Left renal pelvis (tissue), 4 donors: ENCODE measurements around the gene CGNL1. TPM values are rescaled to one million over a fixed set of nuclear protein-coding genes. Genes with fewer than 3 reads are reported as not detected.

Source experiments
- DNase-seq, 4 donors: peaks; one replicate each; pipeline ENCODE4 v3.0.0-alpha.2; 2013; ENCODE audit warnings: low read depth in 4 of 4, low spot score in 3 of 4
- polyA plus RNA-seq, 4 donors: library from polyadenylated mRNA; unstranded; fragments of 120-200 nt; gene quantifications; one replicate each; pipeline ENCODE4 v1.2.1, GENCODE V29; 2013; ENCODE audit not compliant: insufficient read length in 4 of 4

Gene CGNL1
- polyA plus RNA-seq, 4 donors = 58.3 to 66.1 (median 62.2) TPM

- DNase-seq = no peak
Observed at GRCh38 chr15:57589281-57589680, 213.0 kb downstream of the CGNL1 start.

GRCh38 chr15:57589754-57590153 is 213.4 kb downstream of the CGNL1 start:
- no peak for DNase-seq

DNA sequence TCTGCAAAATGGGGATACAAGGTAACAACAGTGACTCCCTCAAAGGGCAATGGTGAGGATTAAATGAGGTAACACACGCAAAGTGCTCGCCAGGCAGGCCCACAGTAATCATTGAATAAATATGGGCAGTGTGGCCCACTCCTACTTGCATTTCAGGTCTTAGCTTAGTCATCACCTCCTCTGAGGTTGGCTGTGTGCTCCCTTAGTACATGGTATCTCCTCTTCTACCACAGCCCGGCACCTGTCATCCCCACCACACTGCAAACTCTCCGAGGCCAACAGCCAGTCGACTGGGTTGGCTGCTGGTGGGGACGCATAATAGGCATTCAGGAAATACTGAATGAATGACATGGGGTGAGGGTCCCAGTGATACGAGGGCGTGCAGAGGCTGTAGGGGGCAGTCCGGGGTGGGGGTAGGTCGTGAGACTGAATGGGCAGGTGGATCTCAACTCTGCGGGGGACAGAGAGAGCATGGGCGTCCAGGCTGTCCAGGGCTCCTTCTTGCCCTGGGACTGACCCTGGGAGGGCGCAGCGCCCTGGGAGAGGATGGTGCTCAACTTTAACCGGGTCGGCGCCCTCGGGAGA is 215.0 kb downstream of the CGNL1 start:
- no peak for DNase-seq

- no peak for DNase-seq
Observed at GRCh38 chr15:57591822-57592367, 215.6 kb downstream of the CGNL1 start, which contains the start of gene MYZAP. Gene MYZAP, plus strand, starts transcription at chr15:57591904. Its CDS starts 131 bp downstream, at chr15:57592035.

DNA sequence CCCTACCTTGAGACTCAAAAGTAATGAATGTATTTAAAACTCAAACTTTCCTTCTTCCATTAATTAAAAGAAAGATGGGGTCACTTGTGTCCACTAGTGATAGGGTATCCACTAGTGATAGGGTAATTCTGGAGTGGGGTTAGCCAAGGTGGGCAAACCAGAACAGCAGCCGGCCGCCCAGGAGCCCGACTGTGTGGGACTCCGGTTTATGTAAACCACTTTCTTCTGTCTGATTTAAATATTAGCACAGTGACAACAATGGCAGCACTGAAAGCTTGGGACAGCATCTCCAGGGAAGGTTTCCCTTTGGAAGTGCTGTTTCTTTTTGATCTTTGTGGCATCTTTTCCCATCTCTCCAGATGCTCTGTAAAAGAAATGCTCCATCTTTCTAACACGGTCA is 216.1 kb downstream of the CGNL1 start:
- DNase-seq = no peak

DNA sequence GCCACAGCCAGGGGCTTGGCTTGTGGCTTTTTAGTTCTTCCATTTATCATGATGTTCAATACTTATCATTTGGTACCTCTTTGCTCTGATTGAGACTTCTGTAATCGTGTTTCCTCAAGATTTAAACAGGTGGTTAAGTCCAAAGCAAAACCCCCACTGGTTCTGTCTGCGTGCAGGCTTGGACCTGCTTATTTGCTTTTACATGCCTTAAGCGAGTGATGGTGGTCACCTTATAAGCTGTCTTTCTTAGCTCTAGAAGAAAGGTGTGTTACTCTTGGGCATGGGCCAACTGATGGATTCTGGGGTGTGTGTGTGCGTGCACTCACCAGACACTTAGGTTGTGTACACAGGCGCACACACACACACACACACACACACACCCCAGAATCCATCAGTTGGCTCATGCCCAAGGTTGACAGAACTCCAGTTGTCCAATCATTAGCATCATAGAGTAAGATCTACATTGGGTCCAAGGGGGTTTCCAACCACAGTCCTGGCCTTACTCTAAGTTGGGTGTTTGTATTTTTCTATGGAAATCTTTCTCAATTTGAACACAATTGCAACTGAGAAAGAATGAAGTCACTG is 216.6 kb downstream of the CGNL1 start:
- no peak for DNase-seq

DNA sequence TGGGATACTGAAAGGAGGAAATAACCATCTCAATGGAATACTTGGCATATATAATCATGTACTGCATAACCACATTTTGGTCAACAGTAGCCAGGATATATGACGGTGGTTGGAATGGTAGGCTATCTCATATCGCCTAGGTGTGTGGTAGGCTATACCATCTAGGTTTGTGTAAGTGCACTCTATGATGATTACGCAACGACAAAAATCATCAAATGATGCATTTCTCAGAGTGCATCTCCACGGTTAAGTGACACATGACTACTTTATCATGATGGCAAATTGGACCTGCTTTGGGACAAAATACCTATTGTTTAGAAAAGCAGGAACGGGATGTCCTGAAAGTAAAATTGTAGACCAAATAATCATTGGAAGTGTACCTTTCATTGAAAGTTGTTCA is 218.2 kb downstream of the CGNL1 start:
- DNase-seq = no peak

GRCh38 chr15:57595011-57595866 is 218.9 kb downstream of the CGNL1 start:
- DNase-seq = no peak

DNA sequence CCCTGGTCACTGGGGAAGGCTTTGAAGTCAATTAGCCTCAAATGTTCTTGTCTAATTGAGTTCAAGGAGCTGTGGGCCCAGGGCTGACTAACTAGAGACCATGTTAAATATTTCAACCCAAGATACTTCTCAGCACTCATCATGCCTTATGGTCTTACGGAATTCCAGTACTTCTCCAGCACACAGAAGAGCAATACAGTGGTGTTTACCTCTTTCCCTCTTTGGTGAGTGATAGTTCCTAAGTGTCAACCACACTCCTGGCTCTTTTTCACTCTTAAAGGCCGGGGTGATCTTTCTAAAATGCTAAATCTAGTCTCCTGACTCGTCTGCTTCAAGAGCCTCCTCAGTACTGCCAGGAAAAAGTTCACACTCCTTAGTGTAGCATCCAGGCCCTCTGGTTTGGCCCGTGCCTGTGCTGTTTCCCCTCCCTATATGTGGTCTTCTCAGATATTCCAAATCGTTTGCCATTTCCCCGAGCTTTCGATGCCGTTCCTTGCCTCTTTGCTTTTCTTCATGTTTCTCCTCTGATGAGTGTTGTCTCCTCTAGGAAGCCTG is 220.1 kb downstream of the CGNL1 start:
- no peak for DNase-seq

DNA sequence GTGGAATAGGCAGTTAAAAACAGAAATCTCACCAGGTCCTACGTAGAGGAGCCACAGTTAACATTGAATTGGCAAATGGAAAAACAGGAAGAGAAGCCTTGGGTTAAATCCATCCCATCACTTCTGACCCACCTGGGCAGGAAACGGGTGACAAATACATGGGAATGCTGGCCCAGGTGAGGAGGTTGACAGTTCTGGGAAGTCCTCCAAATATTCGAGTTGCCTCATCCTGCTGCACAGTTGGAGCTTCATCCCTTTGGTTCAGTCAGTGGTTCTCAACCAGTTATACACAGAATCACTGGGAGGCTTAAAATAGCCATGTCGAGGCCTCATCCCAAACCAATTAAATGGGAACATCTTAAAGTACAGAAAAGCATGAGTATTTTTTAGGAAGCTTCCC is 220.7 kb downstream of the CGNL1 start:
- no peak for DNase-seq

- no peak for DNase-seq
Observed at GRCh38 chr15:57597431-57597830, 221.1 kb downstream of the CGNL1 start.

DNA sequence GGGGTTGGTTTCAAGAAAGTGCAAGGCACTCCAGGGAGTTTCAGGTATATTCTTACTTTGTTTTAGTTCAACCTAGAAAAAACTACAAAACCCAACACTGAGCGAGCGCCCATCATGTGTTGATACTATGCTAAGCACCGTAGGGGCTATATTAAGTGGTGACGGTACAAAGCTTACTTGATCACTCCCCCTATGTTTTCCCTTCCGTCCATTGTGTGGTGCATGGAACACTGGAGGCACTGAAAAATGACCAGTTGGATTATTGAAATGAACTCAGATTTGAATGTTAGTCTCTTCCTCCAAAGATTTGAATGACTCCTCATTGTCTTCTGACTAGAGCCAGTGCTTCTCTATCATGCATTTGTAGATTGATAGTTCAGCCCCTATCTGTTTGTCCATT is 222.0 kb downstream of the CGNL1 start:
- DNase-seq = no peak

GRCh38 chr15:57599296-57599810 is 223.0 kb downstream of the CGNL1 start:
- DNase-seq = no peak

- no peak for DNase-seq
Observed at GRCh38 chr15:57600197-57600596, 223.9 kb downstream of the CGNL1 start.

Other genes starting within 250 kb of the CGNL1 start
- 1 to 10 TPM; 4.0 to 8.5 (median 5.7) TPM for gene MYZAP, start 215.4 kb downstream of the CGNL1 start, polyA plus RNA-seq